RWPE1 (cell line): Measurements from ENCODE around the gene KCNMA1.

ENCODE experiments used
- CTCF ChIA-PET: fragments of 350-600 bp; sonication (Branson Sonifier 250); formaldehyde crosslinking; extraction: SDS; loops from one replicate; lab custom pipeline; 2021; lab: Yijun Ruan, JAX
- POLR2A ChIA-PET: fragments of 400-600 bp; formaldehyde crosslinking; extraction: SDS; loops from one replicate; lab custom pipeline; 2020; ENCODE audit warnings: antibody characterized with exemption; ENCODE audit not compliant: low non-redundant PET; lab: Yijun Ruan, JAX
- DNase-seq: peaks from one replicate; pipeline ENCODE4 v3.0.0; 2012; ENCODE audit warnings: low spot score
- H3K27ac ChIP-seq: fragments of 450-650 bp; 2 replicates; pipeline ENCODE4 v1.5.1; 2017
- CTCF ChIP-seq: fragments of 450-650 bp; conservative IDR thresholded peaks from 2 replicates; pipeline ENCODE4 v1.5.1; 2017; ENCODE audit warnings: low read depth, mild to moderate bottlenecking

KCNMA1 gene

GRCh38 chr10:77580482-77580881 lies 57.1 kb downstream of the KCNMA1 start:
- no peak for TF ChIP-seq CTCF
- no peak overlapping the region for H3K27ac ChIP-seq
- CTCF ChIA-PET, result no interaction called here
- no peak for DNase-seq
- POLR2A ChIA-PET, result no interaction called here

- H3K27ac ChIP-seq, result peak overlapping the region; percentile 58
- CTCF ChIA-PET, result no interaction called here
- DNase-seq, result peak; percentile 30
- no peak for TF ChIP-seq CTCF
- POLR2A ChIA-PET, result no interaction called here
These were observed 58.9 kb downstream of the KCNMA1 start for GRCh38 chr10:77578583-77579227.

GRCh38 chr10:77577666-77578229 lies 59.9 kb downstream of the KCNMA1 start:
- POLR2A ChIA-PET, result no interaction called here
- H3K27ac ChIP-seq, result no peak overlapping the region
- no peak for DNase-seq
- TF ChIP-seq CTCF, result no peak
- CTCF ChIA-PET, result interaction anchor here (0.6 kb wide), 1 partner anchor 10 kb away, joined by 3 read pairs; no protein-coding TSS in a partner anchor

GRCh38 chr10:77576444-77577032 lies 61.1 kb downstream of the KCNMA1 start:
- no peak overlapping the region for H3K27ac ChIP-seq
- ChIA-PET CTCF (interaction anchor here (0.6 kb wide), 1 partner anchor 28 kb away, joined by 4 read pairs; no protein-coding TSS in a partner anchor), POLR2A (no interaction called here)
- TF ChIP-seq CTCF, result no peak
- DNase-seq, result no peak

GRCh38 chr10:77576007-77576367 lies 61.6 kb downstream of the KCNMA1 start:
- ChIA-PET CTCF (interaction anchor here (0.6 kb wide), 1 partner anchor 28 kb away, joined by 4 read pairs; no protein-coding TSS in a partner anchor), POLR2A (no interaction called here)
- no peak overlapping the region for H3K27ac ChIP-seq
- DNase-seq, result no peak
- TF ChIP-seq CTCF, result no peak

- POLR2A ChIA-PET, result no interaction called here
- no peak overlapping the region for H3K27ac ChIP-seq
- no peak for DNase-seq
- CTCF ChIA-PET, result interaction anchor here (0.6 kb wide), 2 partner anchors 27 to 316 kb away, joined by 3 to 4 read pairs; no protein-coding TSS in a partner anchor
- TF ChIP-seq CTCF, result no peak
These were observed 62.2 kb downstream of the KCNMA1 start for GRCh38 chr10:77575271-77576006.
